MM.1S (cell line): Measurements from ENCODE around the gene ZBTB46.

Source experiments
- DNase-seq: peaks from one replicate; pipeline ENCODE4 v3.0.0-alpha.2; 2015
- H2AFZ ChIP-seq: fragments of 300-600 bp; sonication (generic); 2 replicates; pipeline ENCODE4 v1.6.0; 2016; ENCODE audit warnings: antibody characterized with exemption, low read length
- H3F3A ChIP-seq: fragments of 300-600 bp; sonication (generic); 2 replicates; pipeline ENCODE4 v1.6.1; 2016; ENCODE audit warnings: mild to moderate bottlenecking, antibody characterized with exemption, low read length, moderate library complexity, mixed read lengths; ENCODE audit not compliant: insufficient read depth
- H3K27ac ChIP-seq: fragments of 300-600 bp; sonication (generic); 2 replicates; pipeline ENCODE4 v1.5.1; 2016; ENCODE audit warnings: mild to moderate bottlenecking, low read length
- H3K27me3 ChIP-seq: fragments of 300-600 bp; sonication (generic); replicated peaks from 2 replicates; pipeline ENCODE4 v1.6.0; 2016; ENCODE audit warnings: low read length; ENCODE audit not compliant: insufficient read depth
- H3K36me3 ChIP-seq: fragments of 300-600 bp; sonication (generic); replicated peaks from 2 replicates; pipeline ENCODE4 v1.6.1; 2016; ENCODE audit warnings: mild to moderate bottlenecking, low read length, mixed read lengths; ENCODE audit not compliant: insufficient read depth
- H3K4me1 ChIP-seq: fragments of 300-600 bp; sonication (generic); 2 replicates; pipeline ENCODE4 v1.6.1; 2016; ENCODE audit warnings: low read length, mixed read lengths
- H3K4me2 ChIP-seq: fragments of 300-600 bp; sonication (generic); 2 replicates; pipeline ENCODE4 v1.6.0; 2016; ENCODE audit warnings: low read depth, low read length
- H3K4me3 ChIP-seq: fragments of 300-600 bp; sonication (generic); 2 replicates; pipeline ENCODE4 v1.5.1; 2016; ENCODE audit warnings: low read length, mixed read lengths
- H3K79me2 ChIP-seq: fragments of 300-600 bp; sonication (generic); 2 replicates; pipeline ENCODE4 v1.6.1; 2016; ENCODE audit warnings: mixed run types, low read length, mixed read lengths
- H3K9ac ChIP-seq: fragments of 300-600 bp; sonication (generic); 2 replicates; pipeline ENCODE4 v1.6.1; 2016; ENCODE audit warnings: low read length, mixed read lengths
- H3K9me2 ChIP-seq: fragments of 300-600 bp; sonication (generic); replicated peaks from 2 replicates; pipeline ENCODE4 v1.6.1; 2016; ENCODE audit warnings: mild to moderate bottlenecking, low read length, mixed read lengths; ENCODE audit not compliant: insufficient read depth
- H3K9me3 ChIP-seq: fragments of 300-600 bp; sonication (generic); replicated peaks from 2 replicates; pipeline ENCODE4 v1.6.1; 2016; ENCODE audit warnings: mild to moderate bottlenecking, low read length, mixed read lengths; ENCODE audit not compliant: insufficient read depth
- H4K20me1 ChIP-seq: fragments of 300-600 bp; sonication (generic); 2 replicates; pipeline ENCODE4 v1.6.1; 2016; ENCODE audit warnings: mild to moderate bottlenecking, low read length, moderate library complexity, mixed read lengths; ENCODE audit not compliant: insufficient read depth
- CTCF ChIP-seq: fragments of 300-600 bp; sonication (generic); IDR thresholded peaks from 2 replicates; pipeline ENCODE4 v1.5.1; 2016; ENCODE audit warnings: antibody characterized with exemption, low read length, mixed read lengths
- EZH2 ChIP-seq: fragments of 300-600 bp; sonication (generic); optimal IDR thresholded peaks from 2 replicates; pipeline ENCODE3; 2017; ENCODE audit warnings: low read depth, mild to moderate bottlenecking, antibody characterized with exemption, low read length, mixed read lengths
- EZH2phosphoT487 ChIP-seq: fragments of 300-600 bp; sonication (generic); IDR thresholded peaks from 2 replicates; pipeline ENCODE4 v1.6.1; 2018; ENCODE audit warnings: antibody characterized with exemption, low read length

The ZBTB46 gene

DNA sequence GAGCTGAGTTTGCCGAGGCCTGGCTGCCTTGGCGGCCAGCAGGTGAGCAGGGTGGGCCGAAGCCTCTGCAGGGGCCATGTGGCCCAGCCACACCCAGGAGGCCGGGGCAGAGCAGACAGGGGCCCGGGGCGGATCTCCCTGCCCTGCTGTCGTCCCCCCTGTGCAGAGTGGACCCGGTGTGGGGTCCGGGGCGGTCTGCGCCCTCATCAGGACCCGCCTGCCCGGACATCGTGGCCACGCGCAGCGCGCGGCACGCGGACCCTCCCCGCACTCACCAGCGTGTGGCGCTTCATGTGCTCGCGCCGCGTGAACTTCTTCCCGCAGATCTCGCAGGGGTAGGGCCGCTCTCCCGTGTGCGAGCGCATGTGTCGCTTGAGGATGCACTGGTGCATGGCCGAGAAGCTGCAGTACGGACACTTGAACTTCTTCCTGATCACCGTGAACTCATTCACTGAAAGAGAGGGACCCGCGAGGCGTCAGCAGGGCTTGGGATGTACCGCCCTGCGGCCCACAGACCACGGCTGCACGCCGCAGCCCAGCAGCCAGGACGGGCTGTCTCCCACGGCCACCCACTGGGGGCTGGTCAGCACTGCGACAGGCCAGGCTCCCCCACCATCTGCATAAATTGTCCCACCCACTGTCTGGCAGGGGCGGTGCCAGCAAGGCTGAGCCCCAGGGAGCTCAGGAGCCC, 78.5 kb downstream of the ZBTB46 start:
- Histone ChIP-seq H2AFZ (no peak overlapping the region), H4K20me1 (no peaks in the 10 kb centered on the region), H3K4me1 (no peaks in the 10 kb centered on the region), H3K9ac (no peak overlapping the region), H3K36me3 (no peaks in the 10 kb centered on the region), H3K9me2 (no peaks in the 10 kb centered on the region), H3K27ac (no peak overlapping the region), H3K9me3 (no peaks in the 10 kb centered on the region), H3K4me2 (no peak overlapping the region), H3K4me3 (no peak overlapping the region), H3K27me3 (peaks cover 64% of the 10 kb centered on the region), H3K79me2 (no peaks in the 10 kb centered on the region), H3F3A (no peaks in the 10 kb centered on the region)
- TF ChIP-seq EZH2 (no peak), EZH2phosphoT487 (no peak), CTCF (no peak)
- no peak for DNase-seq

- no peak for DNase-seq
- Histone ChIP-seq H3K4me2 (no peak overlapping the region), H2AFZ (no peak overlapping the region), H3K9me2 (no peaks in the 10 kb centered on the region), H3K79me2 (no peaks in the 10 kb centered on the region), H3K9ac (no peak overlapping the region), H3K27me3 (peaks cover 55% of the 10 kb centered on the region), H3K36me3 (no peaks in the 10 kb centered on the region), H3K9me3 (no peaks in the 10 kb centered on the region), H4K20me1 (no peaks in the 10 kb centered on the region), H3K4me3 (no peak overlapping the region), H3K27ac (no peak overlapping the region), H3K4me1 (no peaks in the 10 kb centered on the region), H3F3A (no peaks in the 10 kb centered on the region)
- TF ChIP-seq EZH2phosphoT487 (no peak), CTCF (no peak), EZH2 (no peak)
These were observed 79.4 kb downstream of the ZBTB46 start for GRCh38 chr20:63751471-63752271.

GRCh38 chr20:63750807-63751470, 80.1 kb downstream of the ZBTB46 start:
- no peak overlapping the region for H3K9ac ChIP-seq
- H2AFZ ChIP-seq: no peak overlapping the region
- H3K9me2 ChIP-seq: no peaks in the 10 kb centered on the region
- TF ChIP-seq EZH2phosphoT487 (no peak), EZH2 (no peak), CTCF (no peak)
- H3K27me3 ChIP-seq: peaks cover 48% of the 10 kb centered on the region
- H3K4me3 ChIP-seq: no peak overlapping the region
- no peaks in the 10 kb centered on the region for H3K79me2 ChIP-seq
- H3F3A ChIP-seq: no peaks in the 10 kb centered on the region
- H3K27ac ChIP-seq: no peak overlapping the region
- no peak for DNase-seq
- H4K20me1 ChIP-seq: no peaks in the 10 kb centered on the region
- no peaks in the 10 kb centered on the region for H3K36me3 ChIP-seq
- H3K9me3 ChIP-seq: no peaks in the 10 kb centered on the region
- H3K4me2 ChIP-seq: no peak overlapping the region
- no peaks in the 10 kb centered on the region for H3K4me1 ChIP-seq
